Effector CD8-positive, alpha-beta T cell (primary cell): Measurements from ENCODE around the gene FGF7.
A peak's percentile ranks its signal among the peaks of the same experiment; 100 is the strongest.
"Not testable (repeated sequence)": the region's sequence is repeated elsewhere in the genome, so short reads cannot be mapped to it uniquely, and the experiment has no call there.

Source experiments
- DNase-seq: peaks from one replicate; lab custom pipeline; 2025; lab: John Stamatoyannopoulos, UW
- total RNA-seq, 4 experiments: gene quantifications; one replicate each; lab custom pipeline; 2026; lab: John Stamatoyannopoulos, UW

The FGF7 gene, protein sequence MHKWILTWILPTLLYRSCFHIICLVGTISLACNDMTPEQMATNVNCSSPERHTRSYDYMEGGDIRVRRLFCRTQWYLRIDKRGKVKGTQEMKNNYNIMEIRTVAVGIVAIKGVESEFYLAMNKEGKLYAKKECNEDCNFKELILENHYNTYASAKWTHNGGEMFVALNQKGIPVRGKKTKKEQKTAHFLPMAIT
- 0 reads per million in 4 experiments for total RNA-seq

DNA sequence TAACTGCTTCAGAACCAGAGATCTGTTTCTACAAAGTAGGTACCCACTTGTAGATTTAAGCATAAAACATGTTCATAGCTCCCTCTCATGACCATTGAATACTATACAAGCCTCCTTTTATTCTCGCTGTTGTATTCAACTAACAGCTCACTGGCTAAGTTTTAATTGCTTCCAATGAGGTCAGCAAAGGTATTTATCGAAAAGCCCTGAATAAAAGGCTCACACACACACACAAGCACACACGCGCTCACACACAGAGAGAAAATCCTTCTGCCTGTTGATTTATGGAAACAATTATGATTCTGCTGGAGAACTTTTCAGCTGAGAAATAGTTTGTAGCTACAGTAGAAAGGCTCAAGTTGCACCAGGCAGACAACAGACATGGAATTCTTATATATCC lies at the start of gene FGF7:
TSS of gene FGF7 (plus strand) at position 222 of the 400 bp plus-strand sequence. CDS start 1,056 bp downstream, outside the sequence.
- DNase-seq = no peak

DNA sequence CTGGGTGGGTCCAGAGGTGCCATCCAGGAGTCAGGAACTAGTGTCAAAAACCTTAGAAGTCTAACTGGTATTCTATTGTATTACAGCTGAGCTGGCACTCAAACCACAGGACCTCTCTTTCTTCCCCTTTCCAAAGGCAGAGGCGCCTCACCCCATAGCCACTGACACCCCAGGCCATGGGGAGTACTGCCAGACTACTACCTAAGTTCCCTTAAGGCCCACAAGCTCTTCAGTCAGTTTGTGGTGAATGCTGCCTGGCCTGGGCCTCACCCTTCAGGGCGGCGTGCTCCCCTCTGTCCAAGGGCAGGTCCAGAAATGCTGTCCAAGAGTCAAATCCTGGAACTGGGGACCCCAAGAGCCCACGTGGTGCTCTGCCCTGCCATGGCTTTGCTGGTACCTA lies 43.0 kb upstream of the FGF7 start:
- DNase-seq = no peak

DNA sequence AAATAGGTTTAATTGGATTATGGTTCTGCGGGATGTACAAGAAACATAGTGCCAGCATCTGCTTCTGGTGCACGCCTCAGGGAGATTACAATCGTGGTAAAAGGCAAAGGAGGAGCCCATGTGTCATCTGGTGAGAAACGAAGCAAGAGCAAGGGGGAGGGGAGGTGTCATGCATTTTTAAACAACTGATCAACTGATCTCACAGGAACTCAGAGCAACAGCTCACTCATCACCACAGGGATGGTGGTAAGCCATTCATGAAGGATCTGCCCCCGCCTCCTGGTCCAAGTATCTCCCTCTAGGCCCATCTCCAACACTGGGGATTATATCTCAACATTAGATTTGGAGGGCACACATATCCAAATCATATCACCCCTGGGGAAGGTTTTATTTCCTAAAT lies 42.1 kb upstream of the FGF7 start:
- no peak for DNase-seq

DNA sequence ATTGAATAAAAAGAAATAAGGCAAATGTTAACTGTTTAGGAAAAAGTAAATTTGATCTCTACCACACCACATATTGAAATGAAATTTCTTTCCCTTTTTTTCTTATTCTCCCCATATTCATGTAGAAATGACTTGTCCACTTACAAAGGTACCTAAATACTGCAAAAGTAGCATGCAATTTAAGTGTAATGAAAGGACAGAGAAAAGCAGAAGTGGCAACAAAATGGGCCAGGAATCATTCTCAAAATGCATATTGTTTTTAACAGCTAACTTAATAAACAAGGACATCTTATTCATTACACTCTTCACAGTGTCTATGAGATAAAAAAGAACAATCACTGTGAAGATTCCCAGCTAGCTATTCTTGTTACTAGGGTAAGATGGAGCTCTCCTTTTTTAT lies 40.6 kb upstream of the FGF7 start:
- DNase-seq = no peak

DNA sequence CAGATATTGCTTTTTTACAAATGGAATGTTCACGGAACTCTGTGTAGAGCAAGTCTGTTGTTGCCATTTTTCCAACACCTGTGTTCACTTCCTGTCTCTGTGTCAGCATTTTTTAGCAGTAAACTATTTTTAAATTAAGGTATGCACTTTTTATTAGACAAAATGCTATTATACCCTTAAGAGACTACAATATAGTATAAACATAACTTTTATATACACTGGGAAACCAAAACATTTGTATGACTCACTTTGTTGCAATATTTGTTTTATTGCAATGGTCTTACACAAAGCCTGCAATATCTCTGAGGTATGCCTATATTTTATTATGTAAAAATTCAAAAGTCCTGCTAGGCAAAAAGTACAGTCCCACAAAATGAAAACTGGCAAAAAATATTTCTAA lies 39.8 kb upstream of the FGF7 start:
- DNase-seq = no peak

DNA sequence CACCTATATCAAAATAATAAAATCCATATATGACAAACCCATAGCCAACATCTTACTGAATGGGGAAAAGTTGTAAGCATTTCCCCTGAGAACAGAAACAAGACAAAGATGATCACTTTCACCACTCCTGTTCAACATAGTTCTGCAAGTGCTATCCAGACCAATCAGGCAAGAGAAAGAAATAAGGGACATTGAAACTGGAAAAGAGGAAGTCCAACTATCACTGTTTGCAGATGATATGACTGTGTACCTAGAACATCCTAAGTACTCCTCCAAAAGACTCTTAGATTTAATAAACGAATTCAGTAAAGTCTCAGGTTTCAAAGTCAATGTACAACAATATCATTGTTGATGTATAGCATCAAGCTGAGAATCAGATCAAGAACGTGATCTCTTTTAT lies 35.6 kb upstream of the FGF7 start:
- no peak for DNase-seq

DNA sequence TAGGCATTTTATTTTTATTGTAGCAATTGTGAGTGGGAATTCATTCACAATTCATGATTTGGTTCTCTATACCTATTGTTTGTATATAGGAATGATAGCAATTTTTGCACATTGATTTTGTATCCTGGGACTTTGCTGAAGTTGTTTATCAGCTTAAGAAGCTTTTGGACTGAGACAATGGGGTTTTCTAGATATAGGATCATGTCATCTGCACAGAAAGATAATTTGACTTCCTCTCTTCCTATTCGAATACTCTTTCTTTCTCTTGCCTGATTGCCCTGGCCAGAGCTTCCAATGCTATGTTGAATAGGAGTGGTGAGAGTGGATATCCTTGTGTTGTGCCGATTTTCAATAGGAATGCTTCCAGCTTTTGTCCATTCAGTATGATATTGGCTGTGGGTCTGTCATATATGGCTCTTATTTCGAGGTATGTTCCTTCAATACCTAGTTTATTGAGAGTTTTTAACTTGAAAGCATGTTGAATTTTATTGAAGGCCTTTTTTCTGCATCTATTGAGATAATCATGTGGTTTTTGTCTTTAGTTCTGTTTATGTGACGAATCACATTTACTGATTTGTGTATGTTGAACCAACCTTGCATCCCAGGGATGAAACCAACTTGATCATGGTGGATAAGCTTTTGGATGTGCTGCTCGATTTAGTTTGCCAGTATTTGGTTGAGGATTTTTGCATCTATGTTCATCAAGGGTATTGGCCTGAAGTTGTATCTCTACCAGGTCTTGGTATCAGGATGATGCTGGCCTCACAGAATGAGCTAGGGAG lies 20.3 kb upstream of the FGF7 start:
- DNase-seq = not testable (repeated sequence)

DNA sequence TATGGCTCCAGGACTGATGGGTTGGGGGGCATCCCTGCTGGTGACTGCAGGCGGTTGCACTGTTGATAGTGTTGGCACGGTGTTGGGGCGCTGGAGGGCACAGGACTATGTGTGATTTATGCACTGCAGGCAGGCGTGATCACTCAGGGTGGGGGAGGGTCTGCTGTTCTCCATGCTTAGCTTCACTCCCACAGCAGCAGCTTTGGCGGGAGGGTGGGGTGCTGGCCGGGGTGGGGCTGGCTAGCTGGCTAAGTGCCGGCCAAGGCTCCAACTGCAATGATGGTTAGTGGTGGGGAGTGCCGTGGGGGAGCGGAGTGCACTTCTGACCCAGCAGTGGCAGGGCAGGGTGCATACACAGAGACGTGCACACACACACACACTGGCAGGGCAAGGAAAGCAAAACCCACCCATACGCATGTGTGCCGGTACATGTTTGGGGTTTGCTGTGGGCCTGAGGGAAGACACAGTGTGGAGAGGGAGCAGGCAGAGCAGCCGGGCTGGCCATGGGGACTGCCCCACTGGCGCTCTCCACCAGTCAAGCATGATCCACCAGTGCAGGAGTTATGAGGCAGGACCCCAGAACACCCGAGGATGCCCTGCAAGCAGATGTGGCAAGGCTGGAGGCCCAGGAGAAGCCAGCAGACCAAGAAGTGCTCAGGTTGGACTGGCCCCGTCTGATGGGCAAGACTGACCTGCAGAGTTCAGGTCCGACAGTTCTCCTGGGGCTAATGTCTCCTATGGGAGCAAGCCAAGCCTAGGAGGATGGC lies 16.5 kb upstream of the FGF7 start:
- no peak for DNase-seq

DNA sequence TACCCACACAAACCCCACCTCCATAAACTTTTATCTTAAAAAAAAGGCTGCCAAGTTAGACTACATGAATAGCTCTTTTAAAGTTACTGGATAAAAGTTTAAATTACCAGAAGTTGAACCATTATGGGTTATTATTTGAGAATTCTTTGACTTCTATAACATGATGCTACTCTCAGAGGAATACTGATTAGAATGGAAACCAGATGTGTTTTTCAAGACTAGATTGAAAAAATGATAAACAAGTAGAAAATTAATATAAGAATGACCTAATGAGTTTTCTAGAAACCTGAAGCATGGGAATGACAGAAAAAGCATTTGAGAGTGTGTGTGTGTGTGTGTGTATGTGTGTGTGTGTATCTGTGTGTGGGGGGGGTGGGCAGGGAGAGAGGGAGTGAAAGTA lies 12.4 kb upstream of the FGF7 start:
- DNase-seq = no peak

DNA sequence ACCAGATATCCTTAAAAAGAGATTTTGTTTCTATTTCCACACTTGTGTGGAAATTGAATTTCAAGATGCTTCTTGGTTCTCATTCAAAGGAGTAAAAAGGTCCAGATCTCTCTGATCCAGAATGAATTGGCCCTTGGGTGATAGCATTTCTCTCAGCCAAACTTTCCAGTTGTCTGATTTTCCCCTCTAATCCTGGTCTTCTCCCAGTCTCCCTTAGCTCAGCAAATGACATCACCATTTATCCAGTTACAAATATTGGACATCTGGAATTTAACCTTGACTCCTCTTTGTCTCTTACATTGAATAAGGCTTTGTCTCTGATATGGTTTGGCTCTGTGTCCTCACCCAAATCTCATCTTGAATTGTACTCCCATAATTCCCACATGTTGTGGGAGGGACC lies 10.2 kb upstream of the FGF7 start:
- no peak for DNase-seq

DNA sequence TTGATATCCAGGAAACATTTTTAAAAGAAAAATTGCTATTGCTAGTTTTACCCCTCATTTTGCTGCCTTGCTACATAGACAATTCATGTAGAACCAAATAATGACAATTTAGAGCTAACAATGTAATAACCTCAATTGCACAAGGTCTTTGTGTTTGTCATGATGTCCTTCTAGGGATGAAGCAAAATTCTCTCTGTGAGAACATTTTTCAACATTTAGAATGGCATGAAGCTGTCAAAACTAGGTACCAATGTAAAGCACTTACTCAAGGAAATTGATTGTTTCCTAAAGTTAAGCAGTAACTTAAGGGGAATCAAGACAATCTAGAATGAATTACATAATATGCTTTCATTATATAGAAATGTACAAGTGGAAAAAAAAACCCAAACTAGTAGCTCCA lies 7.9 kb upstream of the FGF7 start:
- no peak for DNase-seq

DNA sequence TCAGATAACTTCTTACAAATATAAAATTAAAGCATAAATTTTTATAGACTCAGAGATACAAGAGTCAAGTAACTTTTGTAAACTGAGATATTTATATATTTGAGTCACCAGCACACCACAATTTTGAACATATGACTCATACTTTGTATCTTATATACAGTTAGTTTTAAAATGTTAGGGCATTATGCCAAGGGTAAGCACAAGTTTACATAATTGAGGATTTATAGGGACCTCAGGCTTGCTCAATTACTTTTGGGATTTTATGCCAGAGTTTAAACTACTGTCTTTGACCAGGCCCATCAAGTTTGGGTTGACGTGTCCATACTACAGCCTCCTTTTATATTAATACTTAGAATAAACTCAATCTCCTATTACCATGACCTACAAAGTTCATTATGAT lies 7.4 kb upstream of the FGF7 start:
- DNase-seq = no peak

DNA sequence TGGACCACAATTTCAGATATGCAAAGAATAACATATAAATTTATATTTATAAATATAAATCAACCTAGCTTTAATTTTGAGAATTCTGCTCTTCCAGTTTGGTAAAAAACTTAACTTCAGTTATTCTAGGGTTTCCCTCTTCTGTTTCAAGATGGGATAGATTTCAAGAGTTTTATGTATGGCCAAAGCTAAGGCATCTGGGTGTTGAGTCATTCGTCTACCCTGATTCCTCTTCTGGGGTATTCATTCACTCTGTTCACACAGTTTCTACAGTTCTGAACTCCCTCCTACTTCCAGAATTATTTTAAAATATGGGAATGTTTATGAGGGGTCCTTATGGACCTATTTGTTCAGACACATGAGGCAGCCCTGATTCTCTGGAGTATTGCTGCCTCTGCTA lies 4.2 kb upstream of the FGF7 start:
- no peak for DNase-seq

DNA sequence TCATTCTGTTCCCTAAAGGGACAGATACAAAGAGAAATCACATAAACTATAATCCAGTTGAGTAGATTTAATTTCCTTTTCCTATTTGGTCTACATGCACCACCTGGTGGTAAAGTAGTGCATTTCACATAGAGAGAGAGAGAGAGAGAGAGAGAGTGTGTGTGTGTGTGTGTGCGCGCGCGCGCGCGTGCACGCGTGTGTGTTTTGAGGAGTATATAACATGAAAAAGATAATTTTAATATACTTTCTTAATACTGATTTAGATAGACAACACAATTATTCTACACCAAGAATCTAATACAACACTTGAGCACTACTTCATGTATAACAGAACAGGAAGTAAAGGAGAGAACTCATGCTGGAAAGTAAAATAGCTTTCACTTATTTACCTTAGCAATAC lies 1.1 kb upstream of the FGF7 start:
- DNase-seq = peak; percentile 1

DNA sequence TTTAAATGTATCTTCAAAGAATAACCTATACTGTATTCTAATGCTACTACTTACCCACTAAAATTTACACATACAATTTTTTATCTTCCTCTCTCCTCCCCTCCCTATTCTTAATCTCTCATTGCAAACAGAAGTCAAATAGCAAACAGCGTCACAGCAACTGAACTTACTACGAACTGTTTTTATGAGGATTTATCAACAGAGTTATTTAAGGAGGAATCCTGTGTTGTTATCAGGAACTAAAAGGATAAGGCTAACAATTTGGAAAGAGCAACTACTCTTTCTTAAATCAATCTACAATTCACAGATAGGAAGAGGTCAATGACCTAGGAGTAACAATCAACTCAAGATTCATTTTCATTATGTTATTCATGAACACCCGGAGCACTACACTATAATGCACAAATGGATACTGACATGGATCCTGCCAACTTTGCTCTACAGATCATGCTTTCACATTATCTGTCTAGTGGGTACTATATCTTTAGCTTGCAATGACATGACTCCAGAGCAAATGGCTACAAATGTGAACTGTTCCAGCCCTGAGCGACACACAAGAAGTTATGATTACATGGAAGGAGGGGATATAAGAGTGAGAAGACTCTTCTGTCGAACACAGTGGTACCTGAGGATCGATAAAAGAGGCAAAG lies 984 bp downstream of the FGF7 start:
- DNase-seq = no peak

DNA sequence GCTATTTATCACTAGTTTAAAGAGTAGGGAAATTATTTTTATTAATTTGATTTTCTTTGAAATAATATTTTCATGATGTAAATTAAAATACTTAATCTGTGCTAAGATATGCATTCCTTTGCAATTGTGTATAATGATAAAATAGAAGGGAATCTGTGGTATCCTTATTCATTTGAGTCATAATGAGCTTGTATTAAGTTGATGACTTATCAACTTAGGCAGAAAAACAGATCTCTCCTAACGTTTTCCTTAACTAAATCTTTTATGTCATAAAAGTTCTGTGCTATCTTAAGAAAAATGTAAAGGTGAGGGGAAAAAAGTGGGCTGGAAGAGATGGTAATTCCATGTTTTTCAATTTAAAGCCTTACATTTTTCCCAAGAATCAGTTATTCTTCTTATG lies 1.9 kb downstream of the FGF7 start:
- DNase-seq = no peak

DNA sequence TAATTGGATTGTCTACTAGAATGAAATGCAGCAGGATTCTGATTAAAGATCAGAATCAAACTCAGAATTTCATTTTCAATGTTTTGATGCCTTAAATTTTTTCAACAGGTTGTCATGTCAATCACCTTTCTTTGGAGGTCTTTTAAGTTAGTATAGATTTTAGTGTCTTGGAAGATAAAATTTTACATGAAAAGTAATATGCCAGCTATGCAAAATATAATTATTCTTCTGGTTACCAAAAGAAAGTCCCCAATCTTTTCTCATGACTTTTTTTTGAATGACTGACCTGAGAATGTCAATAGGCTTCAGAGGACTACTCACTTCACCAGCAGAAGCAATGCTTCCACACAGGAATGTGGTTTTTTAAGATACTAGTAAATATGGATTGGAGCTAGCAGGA lies 4.3 kb downstream of the FGF7 start:
- DNase-seq = no peak

DNA sequence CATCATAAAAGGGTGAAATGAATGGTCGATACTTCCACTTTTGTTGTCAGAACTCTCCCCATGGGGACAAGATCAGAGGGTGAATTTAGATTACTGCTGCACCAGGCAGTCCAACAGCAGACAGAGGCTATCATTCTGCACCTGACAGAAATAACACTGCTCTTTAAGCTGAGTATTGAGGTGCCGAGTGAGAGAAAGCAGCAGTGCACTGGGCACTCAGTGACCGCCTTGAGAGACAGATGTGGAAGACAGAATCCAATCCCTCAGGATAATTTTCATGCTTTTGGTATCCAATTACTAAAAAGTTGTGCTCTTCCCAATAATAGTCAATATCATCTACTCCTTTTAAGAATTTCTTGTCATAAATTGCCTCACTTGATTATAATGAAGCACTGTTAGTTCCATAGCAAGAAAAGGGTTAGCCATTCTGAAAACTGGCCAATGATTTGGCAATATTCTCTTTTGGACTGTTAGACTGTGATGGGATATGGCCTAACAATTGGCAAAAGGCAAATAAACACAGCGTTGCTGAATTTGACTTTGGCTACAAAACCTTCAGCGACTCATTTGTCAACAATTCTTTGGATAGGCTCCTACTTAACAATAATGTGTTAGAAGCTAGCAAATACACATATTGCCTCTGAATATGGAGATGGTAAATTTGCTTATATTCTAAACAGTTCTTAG lies 5.5 kb downstream of the FGF7 start:
- DNase-seq = no peak

DNA sequence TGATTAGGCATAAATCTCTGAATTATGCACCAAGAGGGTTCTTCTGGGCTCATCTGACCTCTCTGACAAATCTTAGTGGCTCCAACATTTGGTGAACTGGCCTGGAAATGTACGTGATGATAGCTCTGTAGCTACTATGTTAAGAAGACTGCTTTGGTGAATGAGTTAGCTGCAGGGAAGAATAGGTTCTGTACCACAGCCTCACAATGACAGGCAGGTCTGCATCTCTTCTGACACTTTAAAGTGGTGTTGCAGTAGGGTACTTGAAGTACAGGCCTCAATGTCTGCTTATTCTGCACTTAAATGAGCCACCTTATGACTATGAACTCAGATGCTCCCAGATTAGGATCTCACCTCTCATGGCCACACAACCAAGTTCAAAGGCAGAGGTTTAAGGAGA lies 7.0 kb downstream of the FGF7 start:
- DNase-seq = no peak

DNA sequence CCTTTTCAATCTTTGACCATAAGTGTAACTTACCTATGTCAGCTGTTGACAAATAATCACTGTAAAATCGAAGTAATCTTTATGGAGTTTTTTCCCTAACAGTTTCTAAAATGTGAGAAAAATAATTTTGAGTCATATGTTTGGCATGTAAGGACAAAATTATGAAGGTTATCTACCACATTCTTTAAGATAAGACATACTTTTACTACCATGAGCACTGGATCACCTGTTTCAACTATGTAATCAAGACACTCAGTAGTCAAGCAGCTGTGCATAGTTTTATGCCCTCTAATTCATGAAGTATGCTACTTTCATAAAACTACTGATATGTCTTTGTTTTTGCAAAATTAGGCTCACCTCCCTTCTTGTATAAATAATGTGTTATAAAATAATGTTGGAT lies 12.1 kb downstream of the FGF7 start:
- no peak for DNase-seq

DNA sequence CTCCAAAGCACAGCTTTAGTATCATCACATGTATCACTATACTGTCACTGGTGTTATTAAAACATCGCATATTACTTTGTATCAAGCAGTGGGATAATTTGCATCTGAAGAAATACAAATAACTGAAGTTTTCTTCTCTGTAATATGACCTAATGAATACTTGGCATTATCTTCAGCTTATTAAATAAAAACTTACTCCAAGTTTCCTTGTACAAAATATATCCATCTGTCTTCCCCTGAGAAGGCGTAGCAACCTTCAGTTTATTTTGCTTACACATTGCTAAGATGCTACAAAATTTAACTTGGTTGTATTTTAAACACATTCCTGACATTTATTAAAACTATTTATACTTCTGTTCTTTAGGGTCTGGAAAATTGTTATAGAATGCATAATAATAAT lies 13.7 kb downstream of the FGF7 start:
- DNase-seq = no peak
